ENCODE measurements around the gene TMEM237. TPM values are rescaled to one million over a fixed set of nuclear protein-coding genes. Genes with fewer than 3 reads are reported as not detected.

TMEM237 gene
- total RNA-seq, 2 donors from 2014 or later = 15.8 to 18.4 TPM

DNA sequence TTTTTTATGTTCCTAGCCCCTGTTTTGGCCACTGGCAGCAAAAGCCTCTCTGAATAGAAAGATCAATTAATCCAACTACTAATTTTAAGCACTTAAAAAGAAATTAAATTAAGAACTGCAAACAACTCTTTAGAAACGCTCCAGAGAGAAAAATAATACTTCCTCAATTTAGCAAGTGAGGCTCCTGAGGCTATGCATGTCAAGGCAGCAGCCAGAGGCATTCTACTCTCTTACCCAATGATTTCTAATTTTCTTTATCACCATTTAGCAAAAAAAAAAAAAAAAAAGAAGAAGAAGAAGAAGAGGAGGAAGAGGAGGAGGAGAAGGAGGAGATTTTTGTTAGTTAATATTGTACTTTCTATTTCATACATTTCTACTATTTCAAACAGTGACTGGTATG, 68.5 kb downstream of the TMEM237 start:
- H3K27ac ChIP-seq = no peak overlapping the region

DNA sequence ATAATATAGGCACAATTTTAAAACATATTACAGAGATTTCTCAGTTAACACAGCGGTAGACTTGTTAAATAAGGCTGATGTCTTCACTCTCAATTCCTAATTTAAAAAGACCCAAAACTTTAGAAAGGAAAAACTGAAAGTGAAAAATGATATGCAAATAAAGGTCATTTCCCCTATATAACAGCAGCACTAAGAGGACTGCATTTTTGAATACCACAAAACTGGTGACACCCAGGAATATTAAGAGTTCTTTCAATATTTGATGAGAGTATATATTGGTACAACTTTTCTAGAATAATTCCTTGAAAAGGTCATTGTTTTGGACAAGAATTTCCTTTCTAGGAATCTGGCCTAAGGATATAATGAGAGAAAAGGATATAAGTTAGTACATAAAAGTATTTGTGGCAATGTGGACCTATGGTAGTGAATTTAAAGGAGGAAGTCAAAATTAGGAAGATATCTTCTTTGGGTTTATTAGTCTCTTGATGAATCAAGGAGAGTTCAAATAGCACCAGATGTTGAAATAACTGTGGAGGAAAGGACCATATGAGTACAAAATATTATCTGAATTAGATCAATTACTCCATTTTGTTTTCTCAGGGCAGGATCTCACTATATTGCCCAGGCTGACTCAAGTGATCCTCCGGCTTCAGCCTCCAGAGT, 70.3 kb downstream of the TMEM237 start:
- no peak overlapping the region for H3K27ac ChIP-seq
- TF ChIP-seq, protein P1, sequence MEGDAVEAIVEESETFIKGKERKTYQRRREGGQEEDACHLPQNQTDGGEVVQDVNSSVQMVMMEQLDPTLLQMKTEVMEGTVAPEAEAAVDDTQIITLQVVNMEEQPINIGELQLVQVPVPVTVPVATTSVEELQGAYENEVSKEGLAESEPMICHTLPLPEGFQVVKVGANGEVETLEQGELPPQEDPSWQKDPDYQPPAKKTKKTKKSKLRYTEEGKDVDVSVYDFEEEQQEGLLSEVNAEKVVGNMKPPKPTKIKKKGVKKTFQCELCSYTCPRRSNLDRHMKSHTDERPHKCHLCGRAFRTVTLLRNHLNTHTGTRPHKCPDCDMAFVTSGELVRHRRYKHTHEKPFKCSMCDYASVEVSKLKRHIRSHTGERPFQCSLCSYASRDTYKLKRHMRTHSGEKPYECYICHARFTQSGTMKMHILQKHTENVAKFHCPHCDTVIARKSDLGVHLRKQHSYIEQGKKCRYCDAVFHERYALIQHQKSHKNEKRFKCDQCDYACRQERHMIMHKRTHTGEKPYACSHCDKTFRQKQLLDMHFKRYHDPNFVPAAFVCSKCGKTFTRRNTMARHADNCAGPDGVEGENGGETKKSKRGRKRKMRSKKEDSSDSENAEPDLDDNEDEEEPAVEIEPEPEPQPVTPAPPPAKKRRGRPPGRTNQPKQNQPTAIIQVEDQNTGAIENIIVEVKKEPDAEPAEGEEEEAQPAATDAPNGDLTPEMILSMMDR (IDR thresholded peaks at IDR 0.05) = no peak
- no peaks in the 10 kb centered on the region for H3K9me3 ChIP-seq
- H3K27me3 ChIP-seq = no peaks in the 10 kb centered on the region
- no peaks in the 10 kb centered on the region for H3K4me1 ChIP-seq
- no peak overlapping the region for H3K4me3 ChIP-seq
- no peaks in the 10 kb centered on the region for H3K36me3 ChIP-seq
- DNase-seq (ENCODE audit: low spot score) = no peak

More for the DNA sequence above, 68.5 kb downstream of the TMEM237 start:
- no peaks in the 10 kb centered on the region for H3K4me1 ChIP-seq
- no peak for DNase-seq (ENCODE audit: low spot score)
- H3K27me3 ChIP-seq = no peaks in the 10 kb centered on the region
- no peaks in the 10 kb centered on the region for H3K9me3 ChIP-seq
- TF ChIP-seq, protein P1 (IDR thresholded peaks at IDR 0.05) = no peak
- H3K4me3 ChIP-seq = no peak overlapping the region
- H3K36me3 ChIP-seq = no peaks in the 10 kb centered on the region

Other genes starting within 250 kb of the TMEM237 start
- gene TRAK2, start 192.0 kb downstream of the TMEM237 start, total RNA-seq = 100 to 1,000 TPM in 1 of 2 donors, 10 to 100 TPM in 1; 89.7 to 130 TPM
- gene STRADB, start 191.8 kb downstream of the TMEM237 start, total RNA-seq = 10 to 100 TPM; 28.5 to 78.1 TPM
- under 1 TPM in 1 of 2 donors, not detected in 1; 0.35 TPM for gene MPP4, start 55.1 kb upstream of the TMEM237 start, total RNA-seq
- 10 to 100 TPM; 31.0 to 31.8 TPM for gene ALS2, start 137.4 kb upstream of the TMEM237 start, total RNA-seq
- not detected for gene CDK15, start 163.0 kb upstream of the TMEM237 start, total RNA-seq